SU-DHL-6 (cell line): ENCODE results near the gene PARP14.

Experiments used
- EZH2phosphoT487 ChIP-seq: fragments of 200-600 bp; sonication (generic), shearing (Covaris generic); conservative IDR thresholded peaks from 2 replicates; pipeline ENCODE4 v1.6.1; 2018; ENCODE audit warnings: mild to moderate bottlenecking, antibody characterized with exemption, low read length, moderate library complexity, mixed read lengths
- TF ChIP-seq, protein P1 (sequence below): fragments of 200-600 bp; sonication (generic); IDR thresholded peaks from one replicate; pipeline ENCODE4 v1.5.1; 2017; ENCODE audit warnings: antibody characterized with exemption, mild to moderate bottlenecking, low read length, moderate library complexity; ENCODE audit not compliant: insufficient read depth, poor library complexity, severe bottlenecking

DNA sequence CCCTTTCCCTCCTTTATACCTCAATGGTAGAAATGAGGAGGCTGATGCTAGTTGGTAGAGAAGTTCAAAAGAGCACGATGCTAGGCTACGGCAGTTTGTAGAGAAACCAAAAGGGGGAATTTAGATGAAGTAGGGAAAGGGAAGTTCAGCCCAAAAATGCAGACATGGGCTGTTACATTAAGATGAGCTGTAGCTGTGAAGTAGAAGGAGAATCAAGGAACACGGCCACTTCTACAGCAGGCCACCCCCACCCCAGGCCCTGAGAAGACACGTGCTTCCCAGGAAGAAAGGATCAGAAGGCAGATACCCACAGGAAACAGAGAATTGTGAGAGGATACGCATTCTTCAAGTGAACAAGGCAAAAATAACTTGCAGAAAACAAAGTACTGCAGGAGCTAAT, 2.1 kb upstream of the PARP14 start:
- TF ChIP-seq, protein P1, sequence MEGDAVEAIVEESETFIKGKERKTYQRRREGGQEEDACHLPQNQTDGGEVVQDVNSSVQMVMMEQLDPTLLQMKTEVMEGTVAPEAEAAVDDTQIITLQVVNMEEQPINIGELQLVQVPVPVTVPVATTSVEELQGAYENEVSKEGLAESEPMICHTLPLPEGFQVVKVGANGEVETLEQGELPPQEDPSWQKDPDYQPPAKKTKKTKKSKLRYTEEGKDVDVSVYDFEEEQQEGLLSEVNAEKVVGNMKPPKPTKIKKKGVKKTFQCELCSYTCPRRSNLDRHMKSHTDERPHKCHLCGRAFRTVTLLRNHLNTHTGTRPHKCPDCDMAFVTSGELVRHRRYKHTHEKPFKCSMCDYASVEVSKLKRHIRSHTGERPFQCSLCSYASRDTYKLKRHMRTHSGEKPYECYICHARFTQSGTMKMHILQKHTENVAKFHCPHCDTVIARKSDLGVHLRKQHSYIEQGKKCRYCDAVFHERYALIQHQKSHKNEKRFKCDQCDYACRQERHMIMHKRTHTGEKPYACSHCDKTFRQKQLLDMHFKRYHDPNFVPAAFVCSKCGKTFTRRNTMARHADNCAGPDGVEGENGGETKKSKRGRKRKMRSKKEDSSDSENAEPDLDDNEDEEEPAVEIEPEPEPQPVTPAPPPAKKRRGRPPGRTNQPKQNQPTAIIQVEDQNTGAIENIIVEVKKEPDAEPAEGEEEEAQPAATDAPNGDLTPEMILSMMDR, result no peak
- no peak for TF ChIP-seq EZH2phosphoT487
